Skin of body (tissue), 2 donors: ENCODE results near the gene IQCE. TPM values are rescaled to one million over a fixed set of nuclear protein-coding genes. Genes with fewer than 3 reads are reported as not detected.
"Not testable (repeated sequence)": the region's sequence is repeated elsewhere in the genome, so short reads cannot be mapped to it uniquely, and the experiment has no call there.

Source experiments
- DNase-seq: peaks from one replicate; lab custom pipeline; 2025; lab: John Stamatoyannopoulos, UW
- total RNA-seq: library from RNA; depleted of rRNA; stranded (reverse); fragments of >200 nt; gene quantifications from one replicate; pipeline ENCODE4 v1.2.3, GENCODE V29; 2014

The IQCE gene
- total RNA-seq, 1 donor from 2014 or later = 8.0 TPM

DNA sequence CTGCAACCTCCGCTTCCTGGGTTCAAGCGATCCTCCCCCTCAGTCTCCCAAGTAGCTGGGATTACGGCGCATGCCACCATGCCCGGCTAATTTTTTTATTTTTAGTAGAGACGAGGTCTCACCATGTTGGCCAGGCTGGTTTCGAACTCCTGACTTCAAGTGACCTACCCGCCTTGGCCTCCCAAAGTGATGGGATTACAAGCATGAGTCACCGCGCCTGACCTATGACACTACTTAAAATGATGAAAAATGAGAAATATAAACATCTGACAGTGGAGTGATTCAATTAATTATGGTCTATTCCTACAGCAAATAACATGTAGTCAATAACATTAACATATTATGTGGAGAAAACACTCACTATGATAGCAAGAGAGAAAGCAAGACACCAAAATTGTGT lies 5.7 kb upstream of the IQCE start:
- no peak for DNase-seq

DNA sequence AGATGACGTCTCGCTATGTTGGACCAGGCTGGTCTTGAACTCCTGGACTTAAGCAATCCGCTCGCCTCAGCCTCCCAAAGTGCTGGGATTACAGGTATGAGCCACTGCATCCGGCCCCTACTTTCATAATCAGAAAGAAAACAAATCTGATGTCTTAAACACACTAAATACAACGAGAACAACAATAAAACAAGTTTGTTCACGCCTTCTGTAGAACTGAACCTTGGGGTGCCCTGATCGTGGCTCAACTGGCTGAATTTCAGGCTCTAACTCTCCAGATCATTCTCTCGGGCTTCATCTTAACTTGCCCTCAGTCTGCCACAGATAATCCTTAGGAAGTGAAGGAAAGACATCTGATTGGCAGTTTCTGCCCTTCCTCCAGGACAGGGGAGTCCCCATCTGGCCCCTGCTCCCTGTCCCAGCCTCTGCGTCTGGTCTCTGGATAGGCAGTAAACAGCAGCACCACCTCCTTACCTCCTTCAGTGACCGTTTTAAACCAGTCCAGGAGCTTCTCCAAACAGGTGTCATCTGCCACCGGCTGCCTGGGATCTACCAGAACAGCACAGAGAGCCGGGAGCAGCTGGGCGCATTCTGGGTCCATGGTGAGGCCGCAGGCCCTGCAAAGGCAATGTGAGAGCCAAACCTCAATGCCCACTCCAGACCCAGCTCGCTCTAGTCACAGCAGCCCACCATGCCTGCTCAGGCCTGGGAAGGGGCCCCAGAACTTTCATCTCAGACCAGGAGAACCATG lies 4.8 kb upstream of the IQCE start:
- no peak for DNase-seq

DNA sequence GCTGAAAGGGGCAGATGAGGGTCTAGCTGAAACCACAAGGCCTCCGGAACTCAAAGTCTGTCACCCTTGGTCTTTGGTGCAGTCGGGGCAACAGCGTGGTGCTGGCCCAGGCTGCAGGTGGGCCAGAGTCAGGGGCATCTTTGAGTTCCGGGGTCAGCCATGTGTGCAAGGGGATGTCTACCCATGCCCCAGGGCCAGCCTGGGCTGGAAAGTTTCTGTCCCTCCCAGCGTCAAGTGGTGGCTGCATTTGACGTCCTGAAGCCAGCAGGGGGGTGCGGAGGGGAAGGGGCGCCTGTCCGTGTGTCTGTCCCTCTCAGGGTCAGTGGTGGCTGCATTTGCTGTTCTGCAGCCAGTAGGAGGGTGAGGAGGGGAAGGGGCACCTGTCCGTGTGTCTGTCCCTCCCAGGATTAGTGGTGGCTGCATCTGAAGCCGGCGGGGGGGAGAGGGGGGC lies 4.1 kb upstream of the IQCE start:
- no peak for DNase-seq

DNA sequence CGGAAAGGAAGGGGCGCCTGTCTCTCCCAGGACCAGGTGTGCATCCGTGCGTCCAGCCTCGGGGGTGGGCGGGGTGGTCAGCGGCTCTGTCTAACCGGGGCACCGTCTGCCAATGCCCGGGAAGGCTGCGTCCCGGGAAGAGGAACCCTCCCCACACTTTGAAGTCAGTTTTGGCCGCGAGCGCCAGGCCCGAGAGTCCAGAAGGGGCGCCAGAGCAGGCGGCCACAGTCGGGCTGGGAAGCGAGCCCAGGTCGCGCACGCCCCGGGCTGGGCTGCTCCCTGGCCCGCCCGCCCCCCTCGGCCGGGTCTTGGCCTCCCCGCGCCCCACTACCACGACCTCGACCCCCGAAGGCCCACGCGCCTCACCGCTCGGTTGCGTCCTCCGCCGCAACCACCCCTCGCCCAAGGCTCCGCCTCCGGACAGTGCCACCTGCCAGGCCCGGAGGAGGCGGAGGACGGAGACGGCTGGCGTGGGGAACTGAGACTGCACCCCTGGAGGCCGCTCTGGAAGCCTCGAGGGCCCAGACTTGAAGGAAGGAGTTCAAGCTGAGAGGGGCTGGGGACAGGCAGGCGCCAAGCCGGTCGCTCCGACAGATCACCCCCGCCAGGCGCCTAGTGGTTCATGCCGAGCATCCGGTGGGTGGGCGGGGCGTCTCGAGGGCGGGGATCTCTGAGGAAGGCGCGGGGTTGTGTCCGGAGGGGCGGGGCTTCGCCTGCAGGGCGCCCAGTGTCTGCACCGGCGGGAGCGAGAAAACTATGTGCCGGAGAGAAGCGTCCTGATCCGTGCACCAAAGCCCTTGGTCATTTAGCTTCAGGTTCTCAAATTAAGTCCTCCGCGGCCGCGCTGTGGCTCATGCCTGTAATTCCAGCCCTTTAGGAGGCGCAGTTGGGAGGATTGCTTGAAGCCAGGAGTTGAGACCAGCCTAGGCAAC lies 3.4 kb upstream of the IQCE start, which contains the start of gene BRAT1:
Gene BRAT1 (minus strand): TSS at position 404 of the 932 bp plus-strand sequence. CDS start 1,093 bp downstream, outside the sequence.
- peak; percentile 91 for DNase-seq

DNA sequence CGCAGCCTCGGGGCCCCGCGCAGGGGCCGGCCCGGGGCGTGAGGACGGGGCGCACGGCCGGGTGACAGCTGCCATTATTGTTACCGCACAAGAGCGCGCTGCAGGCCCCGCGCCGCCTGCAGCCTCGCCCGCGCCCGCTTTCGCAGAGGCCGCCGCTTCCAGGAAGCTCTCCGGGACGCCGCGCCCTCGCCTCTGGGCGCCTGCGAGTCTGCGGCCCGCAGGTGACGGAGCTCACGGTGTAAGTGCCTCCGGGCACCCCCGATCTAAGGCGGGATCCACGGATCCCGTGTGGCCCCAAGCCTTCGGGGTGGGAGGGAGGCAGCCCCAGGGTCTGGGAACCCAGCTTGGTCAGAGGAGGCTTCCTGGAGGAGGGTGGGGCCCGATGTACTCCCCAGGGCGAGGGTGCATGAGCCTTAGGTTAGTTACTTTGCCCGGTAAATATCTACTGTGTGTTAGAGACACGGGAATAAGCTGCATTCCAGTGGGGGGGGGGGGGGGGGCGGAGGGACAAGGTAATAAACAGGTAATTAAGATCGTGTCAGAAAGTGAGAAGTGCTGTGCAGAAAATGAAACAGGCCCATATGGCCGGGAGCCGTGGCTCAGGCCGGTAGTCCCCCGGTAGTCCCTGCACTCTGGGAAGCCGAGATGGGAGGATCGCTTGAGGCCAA lies 638 bp downstream of the IQCE start:
- DNase-seq = no peak

DNA sequence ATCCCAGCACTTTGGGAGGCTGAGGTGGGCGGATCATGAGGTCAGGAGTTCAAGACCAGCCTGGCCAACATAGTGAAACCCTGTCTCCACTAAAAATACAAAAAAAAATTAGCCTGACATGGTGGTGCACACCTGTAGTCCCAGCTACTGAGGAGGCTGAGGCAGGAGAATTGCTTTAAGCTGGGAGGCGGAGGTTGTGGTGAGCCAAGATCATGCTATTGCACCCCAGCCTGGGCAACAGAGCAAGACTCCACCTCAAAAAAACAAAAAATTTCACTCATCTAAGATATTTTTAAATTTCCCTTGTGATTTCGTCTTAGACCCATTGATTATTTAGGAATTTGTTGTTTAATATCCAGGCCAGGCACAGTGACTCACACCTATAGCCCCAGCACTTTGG lies 5.2 kb downstream of the IQCE start:
- DNase-seq = not testable (repeated sequence)

DNA sequence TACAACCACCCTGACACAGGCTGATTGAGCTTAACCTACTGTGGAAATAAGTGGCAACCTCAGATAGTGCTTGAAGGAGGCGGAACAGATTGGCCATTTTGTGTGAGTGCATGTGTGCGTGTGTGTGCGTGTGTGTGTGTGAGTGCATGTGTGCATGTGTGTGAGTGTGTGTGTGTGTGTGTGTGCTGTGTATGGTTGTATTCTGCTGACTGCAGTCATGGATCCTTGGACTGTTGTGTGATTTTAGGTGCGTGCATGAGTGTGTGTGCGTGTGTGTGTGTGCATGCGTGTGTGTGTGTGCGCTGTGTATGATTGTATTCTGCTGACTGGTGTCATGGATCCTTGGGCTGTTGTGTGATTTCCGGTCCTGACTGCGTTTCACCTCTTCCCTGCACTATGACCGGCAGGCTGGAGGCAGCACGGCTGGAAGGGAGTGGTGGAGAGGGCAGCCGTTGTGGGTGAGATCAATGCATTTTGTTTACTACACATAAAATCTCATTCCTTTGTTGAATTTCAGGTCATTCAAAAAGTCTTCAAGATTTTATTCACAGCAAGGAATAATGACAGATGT lies 6.3 kb downstream of the IQCE start:
- DNase-seq = no peak

DNA sequence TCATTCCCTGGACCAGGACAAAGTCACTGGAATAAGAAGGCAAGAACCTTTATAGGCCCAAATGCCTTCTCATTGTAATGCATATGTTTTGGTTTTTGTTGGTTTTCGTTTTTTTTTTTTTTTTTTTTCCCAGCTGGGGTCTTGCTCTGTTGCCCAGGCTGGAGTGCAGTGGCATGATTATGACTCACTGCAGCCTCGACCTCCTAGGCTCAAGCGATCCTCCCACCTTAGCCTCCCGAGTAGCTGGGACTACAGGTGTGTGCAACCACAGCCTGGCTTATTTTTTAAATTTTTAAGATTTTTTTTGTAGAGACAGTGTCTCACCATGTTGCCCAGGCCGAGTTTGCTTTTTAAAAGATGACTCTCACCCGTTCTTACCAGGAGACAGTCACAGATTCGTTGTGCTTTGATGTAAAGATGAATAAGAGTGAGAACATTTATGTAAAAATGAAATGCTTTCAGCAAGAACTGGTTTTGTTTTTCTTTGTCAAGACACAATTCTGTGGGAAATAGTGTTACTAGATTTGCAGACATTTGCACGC lies 7.6 kb downstream of the IQCE start:
- DNase-seq = no peak

DNA sequence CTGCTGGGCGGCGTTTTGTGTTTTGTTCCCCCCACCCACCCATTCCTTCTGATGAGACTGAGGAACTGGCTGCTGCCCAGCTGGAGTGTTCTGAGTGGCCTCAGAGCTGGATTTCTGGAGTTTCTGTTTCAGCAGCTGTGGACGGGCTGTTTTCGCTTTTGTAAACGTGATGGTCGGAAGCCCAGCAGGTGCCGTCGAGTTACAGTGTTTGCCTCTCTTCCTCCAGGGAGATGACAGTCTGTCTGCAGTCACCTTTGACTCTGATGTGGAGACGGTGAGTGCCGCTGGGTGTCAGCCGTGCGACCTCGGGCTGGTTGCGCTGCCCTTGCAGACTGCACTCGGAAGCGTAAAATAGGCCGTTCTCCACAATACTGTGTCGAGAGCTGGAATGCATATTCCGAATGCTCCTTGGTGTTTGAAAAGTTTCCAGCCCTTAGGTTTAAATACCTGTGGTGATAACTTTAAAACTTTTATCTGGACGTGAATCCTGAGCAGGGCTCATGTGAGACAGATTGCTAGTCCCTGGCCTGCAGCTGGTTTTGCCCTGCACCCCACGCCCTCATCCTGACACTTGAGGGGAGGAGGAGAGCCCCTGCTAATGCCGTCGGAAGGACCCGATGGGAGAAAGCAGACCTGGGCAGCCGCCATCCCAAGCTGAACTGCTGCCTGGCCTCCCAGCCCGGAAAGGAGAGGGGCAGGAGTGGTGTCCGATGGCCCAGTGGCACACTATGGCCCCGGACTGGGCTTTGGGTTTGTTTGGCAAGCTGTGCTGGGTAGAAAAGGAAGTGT lies 8.3 kb downstream of the IQCE start:
- no peak for DNase-seq

DNA sequence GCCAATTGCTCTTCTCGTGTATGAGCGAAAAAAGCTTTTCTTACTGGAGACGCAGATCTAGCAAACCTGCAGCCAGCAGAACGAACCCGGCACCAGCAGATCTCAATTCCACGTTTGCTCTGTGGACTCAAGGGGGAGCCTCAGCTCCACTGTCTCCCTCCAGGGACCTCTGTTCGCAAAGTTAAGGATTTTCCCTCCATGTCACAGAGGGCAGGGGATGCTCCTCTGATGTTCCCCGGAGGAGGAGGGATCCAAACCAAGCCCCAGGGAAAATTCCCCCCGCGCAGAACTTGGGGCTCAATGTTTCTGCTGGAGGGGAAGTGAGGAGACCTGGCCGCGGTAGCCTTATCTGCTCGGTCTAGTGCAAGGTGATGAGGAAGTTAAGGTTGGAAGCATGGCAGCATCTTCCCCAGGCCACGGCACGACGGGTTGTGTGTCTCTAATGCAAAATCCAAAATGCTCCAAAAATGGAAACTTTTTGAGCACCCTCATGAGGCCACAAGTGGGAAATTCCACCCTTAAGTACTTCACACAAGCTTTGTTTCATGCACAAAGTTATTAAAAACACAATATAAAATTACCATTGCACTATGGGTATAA lies 9.0 kb downstream of the IQCE start:
- peak; percentile 14 for DNase-seq

DNA sequence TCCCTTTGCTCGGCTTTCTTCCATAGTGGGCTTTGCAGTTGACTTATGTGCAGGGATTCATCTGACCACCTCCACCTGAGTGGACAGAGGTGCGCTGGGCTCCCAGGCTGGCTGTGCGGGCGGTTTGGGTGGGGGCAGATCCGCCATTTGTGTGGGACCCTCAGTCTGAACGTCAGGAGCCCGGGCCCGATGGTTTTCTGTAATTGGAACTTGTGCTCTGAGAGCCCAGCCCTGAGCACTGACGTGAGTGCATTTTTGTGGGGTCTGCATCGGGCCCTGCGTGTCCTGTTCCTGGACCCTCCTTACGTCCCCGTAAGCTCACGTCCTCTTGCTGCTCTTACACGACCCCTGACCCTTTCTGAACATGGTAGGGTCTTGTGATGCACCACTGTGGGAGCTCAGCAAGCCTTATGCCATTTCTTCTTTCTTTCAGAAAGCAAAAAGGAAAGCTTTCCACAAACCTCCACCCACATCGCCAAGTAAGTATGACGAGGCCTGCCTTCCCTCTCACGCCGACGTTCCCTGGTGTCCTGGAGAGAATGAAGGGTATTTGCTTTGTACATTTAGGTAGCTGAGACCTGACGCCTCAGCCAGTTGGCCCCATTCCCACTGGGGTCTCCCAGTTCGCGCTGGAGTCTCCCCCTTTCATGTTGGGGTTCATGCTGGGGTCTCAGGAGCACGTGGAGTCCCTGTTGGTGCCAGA lies 9.9 kb downstream of the IQCE start:
- DNase-seq = no peak

DNA sequence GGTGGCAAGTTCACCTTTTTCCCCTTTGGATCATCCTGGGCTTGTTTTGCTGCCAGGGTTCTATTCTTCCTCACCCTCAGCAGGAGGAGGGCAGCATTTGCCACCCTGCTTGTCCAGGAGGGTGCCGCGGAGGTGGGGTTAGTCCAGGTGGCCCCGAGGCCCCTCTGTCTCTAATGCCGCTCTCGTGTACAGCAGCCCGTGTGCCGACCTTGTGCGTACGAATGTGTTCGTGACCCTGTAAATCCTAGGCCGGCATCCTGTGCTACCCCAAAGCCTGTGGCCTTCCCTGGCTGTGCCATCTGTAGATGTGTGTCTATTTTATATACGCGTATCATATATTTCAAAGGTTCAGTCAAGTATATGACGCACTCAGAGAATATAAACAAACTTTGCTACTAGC lies 10.6 kb downstream of the IQCE start:
- DNase-seq = no peak

DNA sequence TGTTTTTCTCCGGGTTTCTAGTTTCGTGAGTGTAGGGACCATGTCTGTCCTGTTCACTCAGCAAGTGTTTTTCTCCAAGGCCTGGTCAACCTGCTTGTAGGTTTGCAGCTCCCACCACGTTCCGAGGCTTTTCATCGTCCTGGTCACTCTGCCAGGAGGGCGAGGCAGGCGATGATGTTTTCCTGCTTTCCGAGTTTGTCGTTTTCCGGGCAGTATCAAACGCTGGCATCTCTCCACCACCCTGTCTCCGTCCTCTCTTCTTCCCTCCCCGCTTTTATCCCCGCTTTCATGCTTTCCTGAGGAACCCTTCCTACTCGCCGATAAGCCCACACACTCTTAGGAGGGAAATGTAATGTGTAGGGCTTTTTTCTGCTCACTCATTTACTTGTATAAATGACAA lies 11.2 kb downstream of the IQCE start:
- DNase-seq = no peak

DNA sequence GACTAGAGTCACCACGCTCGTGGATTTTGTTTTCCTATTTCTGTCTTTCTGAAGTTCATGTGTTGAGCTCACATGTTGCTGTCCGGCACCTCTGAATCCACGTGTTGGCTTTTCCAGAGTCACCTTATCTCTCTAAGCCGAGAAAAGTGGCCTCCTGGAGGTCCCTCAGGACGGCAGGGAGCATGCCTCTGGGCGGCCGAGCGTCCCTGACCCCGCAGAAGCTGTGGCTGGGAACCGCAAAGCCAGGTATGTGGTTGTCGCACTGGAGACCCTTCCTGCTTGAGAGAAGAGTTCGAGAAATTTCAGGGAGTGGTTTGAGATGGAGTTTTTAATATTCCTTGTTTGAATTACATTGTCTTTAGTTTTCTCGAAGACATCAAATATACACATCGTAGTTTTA lies 12.6 kb downstream of the IQCE start:
- no peak for DNase-seq

DNA sequence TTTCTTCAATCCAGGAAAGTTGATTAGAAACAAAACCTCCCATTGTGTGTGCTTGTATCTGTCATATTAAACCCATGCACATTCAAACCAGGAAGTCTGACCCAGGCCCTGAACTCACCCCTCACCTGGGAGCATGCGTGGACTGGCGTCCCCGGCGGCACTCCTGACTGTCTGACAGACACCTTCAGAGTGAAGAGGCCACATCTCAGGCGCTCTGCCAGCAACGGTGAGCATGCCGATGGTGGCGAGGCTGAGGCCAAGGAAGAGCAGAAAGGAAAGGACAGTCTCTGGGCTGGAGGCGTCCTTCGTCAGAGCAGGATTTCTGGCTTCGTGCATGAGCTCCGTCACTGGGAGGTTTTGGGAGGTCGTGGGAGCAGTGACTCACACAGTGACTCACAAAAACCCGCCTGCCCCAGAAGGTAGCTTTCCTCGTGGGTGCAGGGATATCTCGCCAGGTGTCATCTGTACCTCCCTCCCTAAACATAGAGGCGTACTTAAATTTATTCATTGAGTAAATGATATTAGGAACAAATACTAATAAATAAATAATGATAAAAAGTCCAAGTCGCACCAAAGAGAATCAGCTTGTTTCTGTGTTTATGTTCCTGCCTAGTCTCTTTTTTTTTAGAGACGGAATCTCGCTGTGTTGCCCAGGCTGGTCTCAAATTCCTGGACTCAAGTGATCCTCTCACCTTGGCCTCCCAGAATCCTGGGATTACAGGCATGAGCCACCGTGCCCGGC lies 13.5 kb downstream of the IQCE start:
- DNase-seq = no peak

DNA sequence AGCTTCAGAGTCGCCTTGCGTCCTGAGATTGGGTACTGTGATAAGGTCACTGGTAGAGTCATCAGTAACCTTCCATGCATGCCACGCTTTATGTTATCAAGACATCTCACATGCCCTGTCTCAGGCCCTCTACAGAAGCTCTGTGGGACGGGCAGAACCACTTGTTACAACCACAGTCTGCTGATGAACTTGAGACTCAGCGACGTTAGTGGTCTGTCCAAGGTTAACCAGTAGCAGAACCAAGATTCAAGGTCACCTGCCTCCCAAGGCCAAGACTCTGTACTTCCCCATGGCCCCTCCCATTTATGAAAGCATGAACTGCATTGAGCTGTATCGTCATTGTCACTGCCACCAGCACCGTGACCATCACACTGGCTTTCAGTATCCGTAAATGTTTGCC lies 15.0 kb downstream of the IQCE start:
- no peak for DNase-seq

DNA sequence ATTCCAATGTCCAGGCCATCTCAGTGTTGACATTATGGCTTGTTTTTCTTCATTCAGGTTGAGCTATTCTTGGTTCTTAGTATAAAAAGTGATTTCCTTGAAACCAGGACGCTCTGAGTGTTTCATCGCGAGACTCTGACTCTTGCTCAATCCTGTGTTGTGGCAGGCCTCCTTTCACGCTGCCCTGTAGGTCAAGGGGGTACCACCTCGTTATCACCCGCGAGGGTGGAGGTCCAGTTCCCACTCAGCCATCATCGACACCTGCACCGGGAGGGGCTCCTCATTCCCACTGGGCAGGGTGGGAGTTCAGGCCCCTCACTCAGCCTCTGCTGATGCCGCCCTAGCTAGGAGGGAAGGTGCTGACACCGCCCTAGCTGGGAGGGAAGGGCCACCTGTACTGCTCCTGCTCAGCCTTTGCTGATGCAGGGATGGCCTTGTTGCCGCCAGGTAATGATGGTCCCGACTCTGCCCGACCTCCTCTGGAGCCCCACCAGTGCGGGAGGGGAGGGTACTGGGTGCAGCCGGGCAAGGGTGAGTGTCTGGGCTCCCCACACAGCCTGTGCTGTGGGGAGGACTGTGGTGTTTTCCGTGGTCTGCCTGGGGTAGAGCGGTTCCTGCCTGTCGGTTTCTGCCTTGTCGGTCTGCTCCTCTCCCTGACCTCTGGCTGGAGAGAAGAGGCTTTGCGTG lies 16.4 kb downstream of the IQCE start:
- no peak for DNase-seq

DNA sequence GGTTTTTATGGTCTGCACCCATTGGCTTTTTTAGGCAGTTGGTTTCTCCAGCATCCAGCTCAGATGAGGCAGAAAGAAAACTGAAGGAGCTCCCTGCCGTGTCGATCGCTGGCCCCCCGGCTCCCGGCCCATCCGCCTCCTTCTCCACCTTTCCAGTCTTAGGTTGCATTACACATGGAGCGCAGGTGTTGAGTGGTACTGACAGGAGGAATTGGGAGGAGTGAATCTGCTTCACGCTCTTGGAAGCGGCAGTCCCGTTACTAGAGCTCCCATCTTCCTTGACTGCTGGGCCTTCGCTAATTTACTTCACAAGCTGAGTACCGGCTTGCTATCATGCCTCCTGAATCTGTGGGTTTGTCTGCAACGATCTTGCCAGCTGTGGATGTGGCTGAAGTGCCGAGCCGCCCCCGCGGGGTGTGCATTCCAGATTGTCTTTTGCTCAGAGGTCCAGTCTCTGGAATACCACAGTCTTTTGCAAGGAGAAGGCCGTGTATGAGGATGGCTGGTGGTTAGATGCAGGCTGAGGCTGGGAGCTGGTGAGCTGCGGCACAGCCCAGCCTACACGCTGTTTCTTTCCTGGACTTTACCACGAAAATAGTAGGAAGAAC lies 17.1 kb downstream of the IQCE start:
- DNase-seq = no peak
